Measurements from ENCODE around the gene PPDPF.
"Not testable (repeated sequence)": the region's sequence is repeated elsewhere in the genome, so short reads cannot be mapped to it uniquely, and the experiment has no call there.

- not testable (repeated sequence) for TF ChIP-seq CTCF (IDR thresholded peaks at IDR 0.05; ENCODE audit: poor library complexity, severe bottlenecking); POLR2AphosphoS5 (IDR thresholded peaks at IDR 0.05); REST (IDR thresholded peaks at IDR 0.05; ENCODE audit: borderline replicate concordance); TAF1 (IDR thresholded peaks at IDR 0.05; ENCODE audit: low read depth); EP300 (conservative IDR thresholded peaks at IDR 0.05; ENCODE audit: poor library complexity, severe bottlenecking); RAD21 (conservative IDR thresholded peaks at IDR 0.05); EZH2 (IDR thresholded peaks at IDR 0.05; ENCODE audit: borderline replicate concordance, insufficient read depth, low read length, poor library complexity, severe bottlenecking)
Measured at GRCh38 chr20:63479695-63480419, 40.7 kb upstream of the PPDPF start.
